Endothelial cell of umbilical vein (primary cell): Measurements from ENCODE around the gene SPATS2L. TPM values are rescaled to one million over a fixed set of nuclear protein-coding genes. Genes with fewer than 3 reads are reported as not detected.

Source experiments
- BruUV-seq: library from RNA; stranded (reverse); fragments of 400-500 nt; replicated peaks from 2 replicates; lab custom pipeline; 2021; lab: Mats Ljungman, UMichigan
- CTCF ChIA-PET: fragments of 300-600, 350-600 bp; sonication (Branson Sonifier 250); formaldehyde crosslinking; loops from one replicate; lab custom pipeline; 2021; ENCODE audit warnings: antibody characterized with exemption, inconsistent platforms; lab: Charles Lee
- POLR2A ChIA-PET: fragments of 300-600, 350-600 bp; sonication (Branson Sonifier 250); formaldehyde crosslinking; loops from one replicate; lab custom pipeline; 2021; ENCODE audit warnings: antibody characterized with exemption, inconsistent platforms; lab: Charles Lee
- DNase-seq: peaks from one replicate; pipeline ENCODE4 v3.0.0-alpha.2; 2011; ENCODE audit warnings: low read depth, low spot score
- FAIRE-seq: peaks from 2 replicates; lab custom pipeline; 2011; peaks lifted over from hg19 to GRCh38; lab: Jason Lieb, UNC
- H2AFZ ChIP-seq: 2 replicates; pipeline ENCODE4 v1.6.0; 2012; ENCODE audit warnings: low read depth, low read length, control low read depth, inconsistent platforms
- H3K27ac ChIP-seq: 2 replicates; pipeline ENCODE4 v1.5.1; 2011; ENCODE audit warnings: low read depth, mild to moderate bottlenecking, control low read depth, low read length, moderate library complexity; ENCODE audit not compliant: insufficient read depth
- H3K27me3 ChIP-seq, 2 experiments: 2 replicates each; pipeline versions ENCODE4 v1.6.0 to v1.6.1; 2011; ENCODE audit warnings: low read length in 2 of 2, mixed read lengths in 1 of 2; ENCODE audit not compliant: control insufficient read depth in 2 of 2, insufficient read depth in 2 of 2
- H3K36me3 ChIP-seq, 2 experiments: 2 replicates in 1 of 2; 3 replicates in 1 of 2; pipeline ENCODE4 v1.5.1; 2011; ENCODE audit warnings: low read length in 2 of 2, mild to moderate bottlenecking in 1 of 2, moderate library complexity in 1 of 2; ENCODE audit not compliant: control insufficient read depth in 2 of 2, insufficient read depth in 2 of 2; ENCODE audit errors: extremely low read depth in 1 of 2
- H3K4me1 ChIP-seq: 3 replicates; pipeline ENCODE4 v1.5.1; 2011; ENCODE audit warnings: mild to moderate bottlenecking, low read length; ENCODE audit not compliant: control insufficient read depth, insufficient read depth; ENCODE audit errors: extremely low read depth
- H3K4me2 ChIP-seq: 2 replicates; pipeline ENCODE4 v1.6.1; 2011; ENCODE audit warnings: low read length, control low read depth, mixed read lengths; ENCODE audit not compliant: insufficient read depth
- H3K4me3 ChIP-seq, 3 experiments: fragments of 200-600 bp in 1 of 3; sonication (generic), shearing (Covaris generic) in 1 of 3; replicated peaks in 1 of 3; 2 replicates each; pipeline ENCODE4 v1.5.1; 2011 to 2016; ENCODE audit warnings: control low read depth in 3 of 3, low read length in 3 of 3, mild to moderate bottlenecking in 2 of 3, inconsistent platforms in 1 of 3, low read depth in 1 of 3, moderate library complexity in 1 of 3; ENCODE audit not compliant: insufficient read depth in 1 of 3
- H3K79me2 ChIP-seq: 2 replicates; pipeline ENCODE4 v1.6.0; 2012; ENCODE audit warnings: low read length, inconsistent platforms; ENCODE audit not compliant: control insufficient read depth, insufficient read depth
- H3K9ac ChIP-seq: replicated peaks from 2 replicates; pipeline ENCODE3; 2011; ENCODE audit warnings: low read length, control low read depth; ENCODE audit not compliant: insufficient read depth; ENCODE audit errors: extremely low read depth
- H3K9me1 ChIP-seq: replicated peaks from 3 replicates; pipeline ENCODE4 v1.6.0; 2011; ENCODE audit warnings: mild to moderate bottlenecking, low read length; ENCODE audit not compliant: control insufficient read depth, insufficient read depth; ENCODE audit errors: extremely low read depth
- H3K9me3 ChIP-seq: replicated peaks from 2 replicates; pipeline ENCODE4 v1.5.1; 2012; ENCODE audit warnings: low read length, inconsistent platforms; ENCODE audit not compliant: control insufficient read depth, insufficient read depth
- H4K20me1 ChIP-seq: replicated peaks from 2 replicates; pipeline ENCODE3; 2011; ENCODE audit warnings: mild to moderate bottlenecking, low read length; ENCODE audit not compliant: control insufficient read depth, insufficient read depth; ENCODE audit errors: extremely low read depth
- EZH2 ChIP-seq: IDR thresholded peaks from 2 replicates; pipeline ENCODE4 v1.6.1; 2012; ENCODE audit warnings: borderline replicate concordance, low read depth, mild to moderate bottlenecking, moderate library complexity, low read length, inconsistent platforms; ENCODE audit not compliant: severe bottlenecking
- FOS ChIP-seq: IDR thresholded peaks from 2 replicates; pipeline ENCODE4 v1.6.1; 2011; ENCODE audit warnings: mild to moderate bottlenecking, low read length, moderate library complexity, borderline replicate concordance; ENCODE audit not compliant: insufficient read depth
- GATA2 ChIP-seq: IDR thresholded peaks from 2 replicates; pipeline ENCODE4 v1.7.0; 2011; ENCODE audit warnings: low read depth, mild to moderate bottlenecking, moderate library complexity, mixed read lengths, low read length; ENCODE audit not compliant: insufficient read length, insufficient read depth
- JUN ChIP-seq: IDR thresholded peaks from 2 replicates; pipeline ENCODE4 v1.6.1; 2011; ENCODE audit warnings: borderline replicate concordance, low read depth; ENCODE audit not compliant: insufficient read length, insufficient read depth
- MYC ChIP-seq: IDR thresholded peaks from one replicate; pipeline ENCODE4 v1.6.1; 2011; ENCODE audit warnings: mild to moderate bottlenecking, low read depth, low read length
- POLR2A ChIP-seq: IDR thresholded peaks from 2 replicates; pipeline ENCODE4 v1.6.1; 2012; ENCODE audit warnings: low read depth, mild to moderate bottlenecking, control low read depth, low read length
- POLR2AphosphoS5 ChIP-seq: IDR thresholded peaks from 2 replicates; pipeline ENCODE4 v1.6.1; 2012; ENCODE audit warnings: low read depth, mild to moderate bottlenecking, control low read depth, low read length, moderate library complexity; ENCODE audit not compliant: insufficient read depth
- dilution Hi-C: fragments of 300-500 bp; cut with MboI; formaldehyde crosslinking; loops from one replicate; pipeline ENCODE4 v1.15.0; 2019; ENCODE audit warnings: low sequenced_read_pairs; ENCODE audit not compliant: extremely low pct_ligation_motif_present
- intact Hi-C: fragments of 100-400 bp; cut with micrococcal nuclease; formaldehyde crosslinking; loops from one replicate; pipeline ENCODE4 v1.10.0; 2022
- polyA plus RNA-seq, 4 experiments: library from polyadenylated mRNA; depleted of rRNA in 3 of 4; stranded (reverse) in 3 of 4; unstranded in 1 of 4; fragments of >200 nt; gene quantifications; 2 replicates each; pipeline versions ENCODE4 v1.2.1 to v1.2.3, GENCODE V29; 2011 to 2012; ENCODE audit warnings: missing spikeins in 1 of 4
- total RNA-seq: library from RNA; stranded (reverse); gene quantifications from 2 replicates; pipeline ENCODE4 v1.2.3, GENCODE V29; 2021
- TF ChIP-seq, protein P1 (sequence below), 2 donors: IDR thresholded peaks; 1 replicate in 1 of 2; 2 replicates in 1 of 2; pipeline ENCODE4 v1.5.1; 2011; ENCODE audit warnings: low read length in 2 of 2, mild to moderate bottlenecking in 2 of 2, moderate library complexity in 2 of 2, control low read depth in 1 of 2, inconsistent platforms in 1 of 2, low read depth in 1 of 2; ENCODE audit not compliant: insufficient read depth in 1 of 2; ENCODE audit errors: extremely low read depth in 1 of 2
- TF ChIP-seq, protein P2 (sequence below): IDR thresholded peaks from 2 replicates; pipeline ENCODE4 v1.6.1; 2011; ENCODE audit not compliant: insufficient read depth, insufficient read length

Gene SPATS2L
- total and polyA plus RNA-seq, 2 donors (not counting 3 experiments of a cell fraction or from before 2014, with no cell fraction given) = 29.1 to 72.9 TPM

DNA sequence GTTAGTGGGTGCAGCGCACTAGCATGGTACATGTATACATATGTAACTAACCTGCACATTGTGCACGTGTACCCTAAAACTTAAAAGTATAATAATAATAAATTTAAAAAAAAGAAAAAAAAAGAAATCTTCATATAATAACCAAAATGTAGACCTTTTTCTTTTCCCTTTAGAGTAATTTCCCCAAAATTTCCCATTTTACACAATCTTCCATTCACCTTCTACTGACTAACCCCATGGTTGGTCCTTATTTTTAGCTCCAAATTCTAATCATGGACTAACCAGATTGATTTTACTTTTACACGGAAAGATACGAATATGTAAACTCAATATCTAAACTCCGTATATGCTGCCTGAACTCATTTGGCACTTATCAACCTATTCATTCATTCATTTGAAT lies 195.7 kb downstream of the SPATS2L start:
- Histone ChIP-seq H2AFZ (no peak overlapping the region), H3K9me3 (no peaks in the 10 kb centered on the region), H3K9me1 (no peaks in the 10 kb centered on the region), H3K9ac (no peak overlapping the region), H3K79me2 (no peaks in the 10 kb centered on the region), H4K20me1 (no peaks in the 10 kb centered on the region), H3K27me3 (no peaks in the 10 kb centered on the region), H3K27ac (no peak overlapping the region), H3K4me2 (no peak overlapping the region), H3K4me3 (no peak overlapping the region), H3K4me1 (no peaks in the 10 kb centered on the region), H3K36me3 (no peaks in the 10 kb centered on the region)
- no peak for TF ChIP-seq POLR2A
- no peak for TF ChIP-seq JUN
- TF ChIP-seq, protein P1, sequence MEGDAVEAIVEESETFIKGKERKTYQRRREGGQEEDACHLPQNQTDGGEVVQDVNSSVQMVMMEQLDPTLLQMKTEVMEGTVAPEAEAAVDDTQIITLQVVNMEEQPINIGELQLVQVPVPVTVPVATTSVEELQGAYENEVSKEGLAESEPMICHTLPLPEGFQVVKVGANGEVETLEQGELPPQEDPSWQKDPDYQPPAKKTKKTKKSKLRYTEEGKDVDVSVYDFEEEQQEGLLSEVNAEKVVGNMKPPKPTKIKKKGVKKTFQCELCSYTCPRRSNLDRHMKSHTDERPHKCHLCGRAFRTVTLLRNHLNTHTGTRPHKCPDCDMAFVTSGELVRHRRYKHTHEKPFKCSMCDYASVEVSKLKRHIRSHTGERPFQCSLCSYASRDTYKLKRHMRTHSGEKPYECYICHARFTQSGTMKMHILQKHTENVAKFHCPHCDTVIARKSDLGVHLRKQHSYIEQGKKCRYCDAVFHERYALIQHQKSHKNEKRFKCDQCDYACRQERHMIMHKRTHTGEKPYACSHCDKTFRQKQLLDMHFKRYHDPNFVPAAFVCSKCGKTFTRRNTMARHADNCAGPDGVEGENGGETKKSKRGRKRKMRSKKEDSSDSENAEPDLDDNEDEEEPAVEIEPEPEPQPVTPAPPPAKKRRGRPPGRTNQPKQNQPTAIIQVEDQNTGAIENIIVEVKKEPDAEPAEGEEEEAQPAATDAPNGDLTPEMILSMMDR (IDR thresholded peaks at IDR 0.05; ENCODE audit: extremely low read depth in 1 of 2, insufficient read depth in 1 of 2, low read depth in 1 of 2, low read length in 2 of 2) = no peak
- no peak for TF ChIP-seq POLR2AphosphoS5
- no peak for TF ChIP-seq MYC
- FAIRE-seq = no peak
- intact Hi-C loops (no loop called here), dilution Hi-C loops (no loop called here)
- no peak for DNase-seq
- BruUV-seq = no TSS peak
- ChIA-PET CTCF (no interaction called here), POLR2A (no interaction called here)

DNA sequence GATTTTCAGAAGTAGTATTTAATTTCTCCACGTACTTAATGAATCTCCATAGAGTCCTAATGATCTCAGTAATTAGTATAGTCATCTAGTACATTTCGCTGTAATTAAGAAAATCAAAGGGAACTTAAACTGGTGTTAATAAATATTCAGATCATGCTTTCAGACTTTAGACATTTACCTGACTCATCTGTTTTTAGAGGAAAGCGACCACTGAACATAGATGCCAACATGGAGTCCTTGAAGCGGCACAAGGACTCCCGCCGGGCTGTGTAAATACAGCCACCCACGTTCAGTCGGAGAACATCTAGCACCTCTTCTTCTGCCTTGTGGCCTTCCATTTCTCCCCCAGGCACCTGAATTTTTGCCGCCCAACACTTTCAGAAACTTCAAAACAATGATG lies 200.2 kb downstream of the SPATS2L start:
- ChIA-PET POLR2A (no interaction called here), CTCF (no interaction called here)
- H3K4me3 ChIP-seq = no peak overlapping the region
- no peak overlapping the region for H3K27ac ChIP-seq
- BruUV-seq = no TSS peak
- dilution Hi-C loops = no loop called here
- no peaks in the 10 kb centered on the region for H3K9me3 ChIP-seq
- H3K9ac ChIP-seq = no peak overlapping the region
- intact Hi-C loops = no loop called here
- H3K4me1 ChIP-seq = peaks cover 7% of the 10 kb centered on the region
- H3K27me3 ChIP-seq = peaks cover 3 to 5% of the 10 kb centered on the region in 2 experiments
- H2AFZ ChIP-seq = no peak overlapping the region
- no peak overlapping the region for H3K4me2 ChIP-seq
- H3K9me1 ChIP-seq = no peaks in the 10 kb centered on the region
- TF ChIP-seq EZH2 (no peak), GATA2 (no peak), FOS (no peak), POLR2A (no peak), POLR2AphosphoS5 (no peak), MYC (no peak), JUN (no peak)
- TF ChIP-seq, protein P1 (IDR thresholded peaks at IDR 0.05; ENCODE audit: extremely low read depth in 1 of 2, insufficient read depth in 1 of 2, low read depth in 1 of 2, low read length in 2 of 2) = no peak
- TF ChIP-seq, protein P2, sequence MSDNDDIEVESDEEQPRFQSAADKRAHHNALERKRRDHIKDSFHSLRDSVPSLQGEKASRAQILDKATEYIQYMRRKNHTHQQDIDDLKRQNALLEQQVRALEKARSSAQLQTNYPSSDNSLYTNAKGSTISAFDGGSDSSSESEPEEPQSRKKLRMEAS = no peak
- H4K20me1 ChIP-seq = no peaks in the 10 kb centered on the region
- no peaks in the 10 kb centered on the region for H3K79me2 ChIP-seq
- no peak for FAIRE-seq
- H3K36me3 ChIP-seq = no peaks in the 10 kb centered on the region
- DNase-seq = no peak
